ENCODE measurements around the gene PIK3CG.

The PIK3CG gene

GRCh38 chr7:106918991-106919390 lies 53.9 kb downstream of the PIK3CG start:
- TF ChIP-seq EP300 (IDR thresholded peaks at IDR 0.05; ENCODE audit: borderline replicate concordance) (no peak), FOXM1 (IDR thresholded peaks at IDR 0.05; ENCODE audit: borderline replicate concordance, low read depth) (no peak), TCF12 (IDR thresholded peaks at IDR 0.05; ENCODE audit: low read depth) (no peak), REST (IDR thresholded peaks at IDR 0.05; ENCODE audit: low read depth) (no peak), EGR1 (IDR thresholded peaks at IDR 0.05) (no peak)

GRCh38 chr7:106926892-106927291 lies 61.8 kb downstream of the PIK3CG start:
- TF ChIP-seq EGR1 (IDR thresholded peaks at IDR 0.05), result no peak
- TF ChIP-seq TEAD4 (IDR thresholded peaks at IDR 0.05), result no peak
- no peak for TF ChIP-seq RAD21 (IDR thresholded peaks at IDR 0.05; ENCODE audit: low read depth)
- TF ChIP-seq REST (IDR thresholded peaks at IDR 0.05; ENCODE audit: low read depth), result no peak
- TF ChIP-seq YY1 (IDR thresholded peaks at IDR 0.05; ENCODE audit: low read depth), result no peak
- TF ChIP-seq CEBPB (IDR thresholded peaks at IDR 0.05), result no peak
- TF ChIP-seq TCF12 (IDR thresholded peaks at IDR 0.05; ENCODE audit: low read depth), result no peak
- no peak for TF ChIP-seq NFIC (IDR thresholded peaks at IDR 0.05)
- TF ChIP-seq FOXM1 (IDR thresholded peaks at IDR 0.05; ENCODE audit: borderline replicate concordance, low read depth), result no peak

- TF ChIP-seq EP300 (IDR thresholded peaks at IDR 0.05; ENCODE audit: borderline replicate concordance), result no peak
- TF ChIP-seq YY1 (IDR thresholded peaks at IDR 0.05; ENCODE audit: low read depth), result no peak
- no peak for TF ChIP-seq EGR1 (IDR thresholded peaks at IDR 0.05)
- no peak for TF ChIP-seq REST (IDR thresholded peaks at IDR 0.05; ENCODE audit: low read depth)
- TF ChIP-seq NFIC (IDR thresholded peaks at IDR 0.05), result no peak
- TF ChIP-seq MAX (IDR thresholded peaks at IDR 0.05), result no peak
- TF ChIP-seq CREB1 (IDR thresholded peaks at IDR 0.05; ENCODE audit: low read depth), result no peak
- no peak for TF ChIP-seq TCF12 (IDR thresholded peaks at IDR 0.05; ENCODE audit: low read depth)
- TF ChIP-seq CEBPB (IDR thresholded peaks at IDR 0.05), result no peak
- TF ChIP-seq TAF1 (IDR thresholded peaks at IDR 0.05; ENCODE audit: low read depth), result no peak
- no peak for TF ChIP-seq ZBTB7A (IDR thresholded peaks at IDR 0.05; ENCODE audit: low read depth)
- no peak for TF ChIP-seq USF1 (IDR thresholded peaks at IDR 0.05)
- no peak for TF ChIP-seq FOXM1 (IDR thresholded peaks at IDR 0.05; ENCODE audit: borderline replicate concordance, low read depth)
- no peak for TF ChIP-seq RAD21 (IDR thresholded peaks at IDR 0.05; ENCODE audit: low read depth)
- no peak for TF ChIP-seq TEAD4 (IDR thresholded peaks at IDR 0.05)
Measured at GRCh38 chr7:106927536-106927935, 62.5 kb downstream of the PIK3CG start.

GRCh38 chr7:106936236-106936635 lies 71.2 kb downstream of the PIK3CG start:
- TF ChIP-seq EP300 (IDR thresholded peaks at IDR 0.05; ENCODE audit: borderline replicate concordance) (no peak), USF1 (IDR thresholded peaks at IDR 0.05) (no peak), NFIC (IDR thresholded peaks at IDR 0.05) (no peak), EGR1 (IDR thresholded peaks at IDR 0.05) (no peak), TAF1 (IDR thresholded peaks at IDR 0.05; ENCODE audit: low read depth) (no peak), TEAD4 (IDR thresholded peaks at IDR 0.05) (no peak), RAD21 (IDR thresholded peaks at IDR 0.05; ENCODE audit: low read depth) (no peak), CREB1 (IDR thresholded peaks at IDR 0.05; ENCODE audit: low read depth) (no peak), ZBTB7A (IDR thresholded peaks at IDR 0.05; ENCODE audit: low read depth) (no peak), TCF12 (IDR thresholded peaks at IDR 0.05; ENCODE audit: low read depth) (no peak), YY1 (IDR thresholded peaks at IDR 0.05; ENCODE audit: low read depth) (no peak), MAX (IDR thresholded peaks at IDR 0.05) (no peak), CEBPB (IDR thresholded peaks at IDR 0.05) (no peak), REST (IDR thresholded peaks at IDR 0.05; ENCODE audit: low read depth) (no peak)

Measured in Ishikawa (cell line).